ENCODE results near the gene CLSTN2.

- TF ChIP-seq CTCF (IDR thresholded peaks at IDR 0.05; ENCODE audit: low read depth, low read length, poor library complexity, severe bottlenecking) (peak; percentile 22), EZH2phosphoT487 (IDR thresholded peaks at IDR 0.05; ENCODE audit: borderline replicate concordance, low read length) (no peak)
Measured at GRCh38 chr3:140499114-140499757, 564.3 kb downstream of the CLSTN2 start.

Data from DOHH2 (cell line).